Liver (tissue), 9 donors: ENCODE measurements around the gene LARGE1. TPM values are rescaled to one million over a fixed set of nuclear protein-coding genes. Genes with fewer than 3 reads are reported as not detected.

ENCODE experiments used
- DNase-seq: peaks from one replicate; pipeline ENCODE4 v3.0.0-alpha.2; 2017; ENCODE audit warnings: low spot score
- H3K27ac ChIP-seq, 2 donors: one replicate each; pipeline ENCODE4 v1.7.0; 2013; ENCODE audit warnings: inconsistent platforms in 2 of 2, low read length in 2 of 2, control low read depth in 1 of 2, low read depth in 1 of 2, mild to moderate bottlenecking in 1 of 2
- H3K27me3 ChIP-seq, 4 donors: one replicate each; pipeline versions ENCODE4 v1.6.1 to v1.7.0; 2013; ENCODE audit warnings: low read length in 3 of 4, inconsistent platforms in 1 of 4, mild to moderate bottlenecking in 1 of 4, moderate library complexity in 1 of 4; ENCODE audit not compliant: control insufficient read depth in 4 of 4, insufficient read depth in 4 of 4
- H3K36me3 ChIP-seq, 4 donors: one replicate each; pipeline versions ENCODE4 v1.6.1 to v1.7.0; 2013; ENCODE audit warnings: low read length in 3 of 4, mild to moderate bottlenecking in 3 of 4, low read depth in 1 of 4, moderate library complexity in 1 of 4; ENCODE audit not compliant: control insufficient read depth in 4 of 4, insufficient read depth in 3 of 4
- H3K4me1 ChIP-seq, 4 donors: one replicate each; pipeline versions ENCODE4 v1.6.1 to v1.7.0; 2013; ENCODE audit warnings: low read length in 3 of 4, mild to moderate bottlenecking in 3 of 4, moderate library complexity in 1 of 4; ENCODE audit not compliant: control insufficient read depth in 4 of 4, insufficient read depth in 4 of 4
- H3K4me3 ChIP-seq, 3 donors: one replicate each; pipeline versions ENCODE4 v1.6.1 to v1.7.0; 2013; ENCODE audit warnings: low read length in 3 of 3, control low read depth in 1 of 3, low read depth in 1 of 3, mild to moderate bottlenecking in 1 of 3
- H3K9ac ChIP-seq, 2 donors: one replicate each; pipeline ENCODE4 v1.7.0; 2013; ENCODE audit warnings: low read length in 2 of 2, mild to moderate bottlenecking in 2 of 2, moderate library complexity in 2 of 2, control low read depth in 1 of 2, low read depth in 1 of 2
- H3K9me3 ChIP-seq, 4 donors: one replicate each; pipeline versions ENCODE4 v1.6.1 to v1.7.0; 2013; ENCODE audit warnings: low read length in 3 of 4; ENCODE audit not compliant: control insufficient read depth in 4 of 4
- ATF3 ChIP-seq: IDR thresholded peaks from 2 replicates; pipeline ENCODE4 v1.6.1; 2016; ENCODE audit warnings: antibody characterized with exemption
- CTCF ChIP-seq: fragments of 150-350 bp; IDR thresholded peaks from 2 replicates; pipeline ENCODE4 v1.5.1; 2017; ENCODE audit warnings: improper control_type of control experiment, low read depth, low read length; ENCODE audit not compliant: missing input control
- EGR1 ChIP-seq, 2 donors: IDR thresholded peaks; 2 replicates each; pipeline ENCODE4 v1.6.1; 2016 to 2018; ENCODE audit warnings: antibody characterized with exemption in 2 of 2, low read depth in 2 of 2
- FOXA2 ChIP-seq: IDR thresholded peaks from 2 replicates; pipeline ENCODE4 v1.6.1; 2016; ENCODE audit warnings: antibody characterized with exemption
- GABPA ChIP-seq, 2 donors: IDR thresholded peaks in 1 of 2; conservative IDR thresholded peaks in 1 of 2; 2 replicates each; pipeline ENCODE4 v1.6.1; 2016; ENCODE audit warnings: antibody characterized with exemption in 2 of 2, mild to moderate bottlenecking in 1 of 2, moderate library complexity in 1 of 2
- HNF4A ChIP-seq, 2 donors: conservative IDR thresholded peaks; 2 replicates each; pipeline ENCODE4 v1.6.1; 2016; ENCODE audit warnings: antibody characterized with exemption in 2 of 2, mild to moderate bottlenecking in 2 of 2
- HNF4G ChIP-seq: IDR thresholded peaks from 2 replicates; pipeline ENCODE4 v1.6.1; 2016; ENCODE audit warnings: antibody characterized with exemption
- JUND ChIP-seq, 2 donors: IDR thresholded peaks; 2 replicates each; pipeline ENCODE4 v1.6.1; 2016; ENCODE audit warnings: antibody characterized with exemption in 2 of 2
- NR2F2 ChIP-seq: IDR thresholded peaks from 2 replicates; pipeline ENCODE4 v1.6.1; 2016; ENCODE audit warnings: antibody characterized with exemption
- RAD21 ChIP-seq, 2 donors: IDR thresholded peaks; 2 replicates each; pipeline ENCODE4 v1.6.1; 2016; ENCODE audit warnings: antibody characterized with exemption in 2 of 2, mild to moderate bottlenecking in 2 of 2
- REST ChIP-seq: IDR thresholded peaks from 2 replicates; pipeline ENCODE4 v1.6.1; 2016; ENCODE audit warnings: antibody characterized with exemption, mild to moderate bottlenecking
- RXRA ChIP-seq, 2 donors: IDR thresholded peaks; 2 replicates each; pipeline ENCODE4 v1.6.1; 2017 to 2018; ENCODE audit warnings: antibody characterized with exemption in 2 of 2, mild to moderate bottlenecking in 1 of 2
- SP1 ChIP-seq: IDR thresholded peaks from 2 replicates; pipeline ENCODE4 v1.6.1; 2018; ENCODE audit warnings: antibody characterized with exemption, mild to moderate bottlenecking
- TAF1 ChIP-seq: conservative IDR thresholded peaks from 2 replicates; pipeline ENCODE4 v1.6.1; 2016; ENCODE audit warnings: antibody characterized with exemption, mild to moderate bottlenecking
- YY1 ChIP-seq: IDR thresholded peaks from 2 replicates; pipeline ENCODE4 v1.6.1; 2016; ENCODE audit warnings: antibody characterized with exemption, mild to moderate bottlenecking
- WGBS: extraction: QIAGEN DNeasy Blood & Tissue Kit; methylation state at CpG from one replicate; pipeline ENCODE4 v1.1.7; 2013; 5-methylcytosine and 5-hydroxymethylcytosine counted together
- polyA plus RNA-seq, 2 donors: library from polyadenylated mRNA; stranded (reverse) in 1 of 2; unstranded in 1 of 2; fragments of 200-250 nt in 1 of 2; fragments of >200 nt in 1 of 2; fragmentation: Nextera tagmentation in 1 of 2; extraction: Ambion mirVana in 1 of 2; gene quantifications; one replicate each; pipeline versions ENCODE4 v1.2.1 to v1.2.3, GENCODE V29; 2013 to 2015
- total RNA-seq, 2 donors: library from RNA; depleted of rRNA; stranded (reverse); fragments of >200 nt; gene quantifications; one replicate each; pipeline ENCODE4 v1.2.3, GENCODE V29; 2014
- TF ChIP-seq, protein P1 (sequence below): IDR thresholded peaks from 2 replicates; pipeline ENCODE4 v1.6.1; 2016; ENCODE audit warnings: antibody characterized with exemption
- TF ChIP-seq, protein P2 (sequence below): IDR thresholded peaks from 2 replicates; pipeline ENCODE4 v1.6.1; 2016; ENCODE audit warnings: antibody characterized with exemption
- donor health status: healthy.
- donor health status: healthy.
- donor health status: healthy.
- donor health status: healthy.
- donor health status: healthy.

The LARGE1 gene
- total and polyA plus RNA-seq, 4 donors = 2.3 to 14.1 (median 5.7) TPM

DNA sequence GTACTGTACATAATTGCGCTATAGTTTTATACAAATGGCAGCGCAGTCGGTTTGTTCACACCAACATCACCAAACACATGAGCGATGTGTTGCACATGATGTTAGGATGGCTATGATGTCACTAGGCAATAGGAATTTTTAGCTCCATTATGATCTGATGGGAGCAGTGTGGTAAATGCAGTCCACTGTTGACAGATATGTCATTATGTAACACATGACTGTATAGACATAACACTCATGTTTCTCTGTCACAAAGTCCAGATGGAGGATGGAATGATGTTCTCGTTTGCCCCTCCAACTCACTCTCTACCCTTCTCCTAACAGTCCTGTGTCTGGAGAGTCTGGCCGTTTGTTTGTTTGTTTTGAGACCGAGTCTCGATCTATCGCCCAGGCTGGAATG is 288.5 kb downstream of the LARGE1 start (continued):
- no peak for TF ChIP-seq SP1
- TF ChIP-seq, protein P1, sequence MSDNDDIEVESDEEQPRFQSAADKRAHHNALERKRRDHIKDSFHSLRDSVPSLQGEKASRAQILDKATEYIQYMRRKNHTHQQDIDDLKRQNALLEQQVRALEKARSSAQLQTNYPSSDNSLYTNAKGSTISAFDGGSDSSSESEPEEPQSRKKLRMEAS = no peak
- TF ChIP-seq RXRA (IDR thresholded peaks at IDR 0.05) = no peak
- TF ChIP-seq HNF4A (conservative IDR thresholded peaks at IDR 0.05) = no peak
- no peak for TF ChIP-seq TAF1
- TF ChIP-seq GABPA (IDR thresholded peaks at IDR 0.05 in 1 of 2, conservative IDR thresholded peaks at IDR 0.05 in 1 of 2) = no peak
- TF ChIP-seq YY1 = no peak
- no peak for TF ChIP-seq RAD21 (IDR thresholded peaks at IDR 0.05)

- H3K27ac ChIP-seq = no peak overlapping the region
- H3K4me3 ChIP-seq = no peak overlapping the region
- TF ChIP-seq RXRA (IDR thresholded peaks at IDR 0.05) = no peak
- no peak for TF ChIP-seq CTCF
- no peak for TF ChIP-seq FOXA2
- no peak for TF ChIP-seq ATF3
- no peak overlapping the region for H3K9ac ChIP-seq
- peaks cover 1 to 8% (median 4%) of the 10 kb centered on the region in 4 donors for H3K36me3 ChIP-seq
- no peak for DNase-seq
- H3K4me1 ChIP-seq = no peaks in the 10 kb centered on the region
- no peaks in the 10 kb centered on the region for H3K27me3 ChIP-seq
- H3K9me3 ChIP-seq = no peaks in the 10 kb centered on the region
- WGBS = 89% methylated on average over 8 of the region's 8 CpGs
Measured at GRCh38 chr22:33625959-33626358, 294.3 kb downstream of the LARGE1 start.

DNA sequence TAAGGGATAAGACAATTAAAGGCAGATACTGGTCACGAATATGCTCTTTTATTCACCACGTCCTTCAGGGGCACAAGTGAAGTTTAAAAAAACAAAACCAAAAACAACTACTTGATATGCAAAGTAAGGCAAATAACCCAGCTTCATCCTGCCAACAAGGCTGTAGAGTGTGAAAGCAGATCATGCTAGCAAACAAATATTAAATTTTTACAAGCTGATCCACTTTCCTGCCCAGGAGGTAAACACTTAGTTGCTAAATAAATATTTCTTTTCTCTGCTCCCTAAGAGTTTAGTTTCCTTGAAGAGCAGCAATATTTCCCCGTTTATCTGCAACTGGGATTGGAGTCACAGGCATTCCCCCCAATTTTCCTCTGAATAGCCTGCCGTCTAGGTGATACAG is 300.2 kb downstream of the LARGE1 start:
- Histone ChIP-seq H3K27me3 (no peaks in the 10 kb centered on the region), H3K4me1 (no peaks in the 10 kb centered on the region), H3K36me3 (peaks cover 0 to 8% (median 4%) of the 10 kb centered on the region in 4 donors), H3K4me3 (no peak overlapping the region), H3K9ac (no peak overlapping the region), H3K9me3 (peaks cover 0 to 6% (median 3%) of the 10 kb centered on the region in 4 donors), H3K27ac (no peak overlapping the region)
- 84% methylated on average over 4 of the region's 4 CpGs for WGBS
- no peak for DNase-seq
- TF ChIP-seq FOXA2 = no peak
- TF ChIP-seq HNF4G = no peak
- TF ChIP-seq ATF3 = no peak
- TF ChIP-seq, protein P2, sequence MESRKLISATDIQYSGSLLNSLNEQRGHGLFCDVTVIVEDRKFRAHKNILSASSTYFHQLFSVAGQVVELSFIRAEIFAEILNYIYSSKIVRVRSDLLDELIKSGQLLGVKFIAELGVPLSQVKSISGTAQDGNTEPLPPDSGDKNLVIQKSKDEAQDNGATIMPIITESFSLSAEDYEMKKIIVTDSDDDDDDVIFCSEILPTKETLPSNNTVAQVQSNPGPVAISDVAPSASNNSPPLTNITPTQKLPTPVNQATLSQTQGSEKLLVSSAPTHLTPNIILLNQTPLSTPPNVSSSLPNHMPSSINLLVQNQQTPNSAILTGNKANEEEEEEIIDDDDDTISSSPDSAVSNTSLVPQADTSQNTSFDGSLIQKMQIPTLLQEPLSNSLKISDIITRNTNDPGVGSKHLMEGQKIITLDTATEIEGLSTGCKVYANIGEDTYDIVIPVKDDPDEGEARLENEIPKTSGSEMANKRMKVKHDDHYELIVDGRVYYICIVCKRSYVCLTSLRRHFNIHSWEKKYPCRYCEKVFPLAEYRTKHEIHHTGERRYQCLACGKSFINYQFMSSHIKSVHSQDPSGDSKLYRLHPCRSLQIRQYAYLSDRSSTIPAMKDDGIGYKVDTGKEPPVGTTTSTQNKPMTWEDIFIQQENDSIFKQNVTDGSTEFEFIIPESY = no peak
- TF ChIP-seq YY1 = no peak
- TF ChIP-seq SP1 = no peak
- TF ChIP-seq, protein P1 = no peak
- TF ChIP-seq JUND (IDR thresholded peaks at IDR 0.05) = no peak
- no peak for TF ChIP-seq EGR1 (IDR thresholded peaks at IDR 0.05; ENCODE audit: low read depth in 2 of 2)
- no peak for TF ChIP-seq TAF1
- no peak for TF ChIP-seq CTCF
- TF ChIP-seq RXRA (IDR thresholded peaks at IDR 0.05) = no peak
- no peak for TF ChIP-seq NR2F2
- no peak for TF ChIP-seq GABPA (IDR thresholded peaks at IDR 0.05 in 1 of 2, conservative IDR thresholded peaks at IDR 0.05 in 1 of 2)
- TF ChIP-seq HNF4A (conservative IDR thresholded peaks at IDR 0.05) = no peak
- TF ChIP-seq REST = no peak
